Tibial nerve (tissue), 4 donors: ENCODE data around the gene STXBP6. TPM values are rescaled to one million over a fixed set of nuclear protein-coding genes. Genes with fewer than 3 reads are reported as not detected.
"Not testable (repeated sequence)": the region's sequence is repeated elsewhere in the genome, so short reads cannot be mapped to it uniquely, and the experiment has no call there.

ENCODE experiments used
- DNase-seq, 2 donors: peaks; one replicate each; pipeline ENCODE4 v3.0.0-alpha.2; 2019; ENCODE audit warnings: low spot score in 2 of 2
- H3K27ac ChIP-seq, 4 donors: fragments of 200-600 bp; sonication (generic) in 3 of 4; one replicate each; pipeline ENCODE4 v1.5.1; 2017 to 2019; ENCODE audit warnings: mild to moderate bottlenecking in 1 of 4
- H3K27me3 ChIP-seq, 2 donors: fragments of 200-600 bp; sonication (generic) in 1 of 2; one replicate each; pipeline versions ENCODE4 v1.5.1 to v1.6.0; 2017 to 2019
- H3K36me3 ChIP-seq, 3 donors: fragments of 200-600 bp; sonication (generic); one replicate each; pipeline ENCODE4 v1.5.1; 2018 to 2019
- H3K4me1 ChIP-seq, 4 donors: fragments of 200-600 bp; sonication (generic) in 3 of 4; one replicate each; pipeline ENCODE4 v1.5.1; 2017 to 2019
- H3K4me3 ChIP-seq, 4 donors: fragments of 200-600 bp; sonication (generic) in 3 of 4; one replicate each; pipeline ENCODE4 v1.5.1; 2017 to 2019; ENCODE audit warnings: mild to moderate bottlenecking in 1 of 4, moderate library complexity in 1 of 4
- H3K9me3 ChIP-seq, 4 donors: fragments of 200-600 bp; sonication (generic) in 3 of 4; one replicate each; pipeline ENCODE4 v1.5.1; 2017 to 2019
- EP300 ChIP-seq, 2 donors: sonication (generic); formaldehyde crosslinking; IDR thresholded peaks; one replicate each; pipeline ENCODE4 v1.6.1; 2017; ENCODE audit warnings: antibody characterized with exemption in 2 of 2, mild to moderate bottlenecking in 1 of 2
- POLR2A ChIP-seq, 2 donors: fragments of 450-650 bp; IDR thresholded peaks; one replicate each; pipeline ENCODE4 v1.6.1; 2017; ENCODE audit warnings: antibody characterized with exemption in 2 of 2, mild to moderate bottlenecking in 2 of 2, moderate library complexity in 2 of 2
- WGBS, 2 donors: methylation state at CpG; one replicate each; pipeline ENCODE4 v1.1.5; 2018; 5-methylcytosine and 5-hydroxymethylcytosine counted together
- total RNA-seq, 4 donors: library from RNA; depleted of rRNA; stranded (reverse); fragments of >200 nt; gene quantifications; one replicate each; pipeline ENCODE4 v1.1.0, GENCODE V29; 2016
- TF ChIP-seq, protein P1 (sequence below), 5 experiments: fragments of 200-600 bp in 3 of 5; fragments of 450-650 bp in 2 of 5; sonication (generic) in 3 of 5; IDR thresholded peaks; one replicate each; pipeline ENCODE4 v1.5.1; 2016 to 2019; ENCODE audit warnings: antibody characterized with exemption in 5 of 5, mild to moderate bottlenecking in 3 of 5, moderate library complexity in 2 of 5

Gene STXBP6
- total RNA-seq, 4 donors from 2014 or later = 12.6 to 42.6 (median 33.5) TPM

DNA sequence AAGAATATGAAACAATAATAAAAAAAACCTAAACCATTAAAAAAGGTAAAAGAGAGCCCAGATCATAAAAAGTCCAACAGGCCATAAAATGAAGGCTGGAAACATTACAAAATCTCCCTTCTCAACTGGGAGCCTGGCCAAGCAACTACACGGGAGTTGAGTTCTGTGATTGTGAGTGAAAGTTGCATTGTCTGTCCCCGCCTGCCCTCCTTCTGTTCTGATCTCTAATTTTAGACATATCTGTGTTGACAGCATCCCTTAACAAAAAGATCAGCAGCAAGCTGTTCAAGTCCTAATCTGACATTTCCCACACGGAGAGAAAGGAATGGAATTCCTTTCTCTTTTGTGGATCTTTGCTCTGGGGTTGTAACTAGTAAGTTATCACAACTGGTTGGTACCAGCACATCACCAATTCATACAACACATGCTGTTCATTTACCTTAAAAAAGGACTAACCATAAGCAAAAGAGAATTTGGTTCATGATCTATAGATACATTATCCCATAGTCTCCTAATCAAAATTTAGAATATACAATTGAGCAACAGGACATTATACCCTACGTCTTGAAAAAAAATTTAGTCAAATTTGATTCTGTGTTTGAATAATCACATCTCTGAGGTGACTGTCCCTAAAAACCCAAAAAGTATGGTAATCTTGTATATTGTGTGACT lies 210.9 kb downstream of the STXBP6 start:
- TF ChIP-seq EP300 (IDR thresholded peaks at IDR 0.05) (no peak), POLR2A (IDR thresholded peaks at IDR 0.05) (no peak)
- TF ChIP-seq, protein P1, sequence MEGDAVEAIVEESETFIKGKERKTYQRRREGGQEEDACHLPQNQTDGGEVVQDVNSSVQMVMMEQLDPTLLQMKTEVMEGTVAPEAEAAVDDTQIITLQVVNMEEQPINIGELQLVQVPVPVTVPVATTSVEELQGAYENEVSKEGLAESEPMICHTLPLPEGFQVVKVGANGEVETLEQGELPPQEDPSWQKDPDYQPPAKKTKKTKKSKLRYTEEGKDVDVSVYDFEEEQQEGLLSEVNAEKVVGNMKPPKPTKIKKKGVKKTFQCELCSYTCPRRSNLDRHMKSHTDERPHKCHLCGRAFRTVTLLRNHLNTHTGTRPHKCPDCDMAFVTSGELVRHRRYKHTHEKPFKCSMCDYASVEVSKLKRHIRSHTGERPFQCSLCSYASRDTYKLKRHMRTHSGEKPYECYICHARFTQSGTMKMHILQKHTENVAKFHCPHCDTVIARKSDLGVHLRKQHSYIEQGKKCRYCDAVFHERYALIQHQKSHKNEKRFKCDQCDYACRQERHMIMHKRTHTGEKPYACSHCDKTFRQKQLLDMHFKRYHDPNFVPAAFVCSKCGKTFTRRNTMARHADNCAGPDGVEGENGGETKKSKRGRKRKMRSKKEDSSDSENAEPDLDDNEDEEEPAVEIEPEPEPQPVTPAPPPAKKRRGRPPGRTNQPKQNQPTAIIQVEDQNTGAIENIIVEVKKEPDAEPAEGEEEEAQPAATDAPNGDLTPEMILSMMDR (IDR thresholded peaks at IDR 0.05) = no peak
- no peaks in the 10 kb centered on the region for H3K36me3 ChIP-seq
- no peaks in the 10 kb centered on the region for H3K27me3 ChIP-seq
- no peaks in the 10 kb centered on the region for H3K9me3 ChIP-seq
- no peak overlapping the region for H3K4me3 ChIP-seq
- WGBS, 2 donors = 44 to 46% methylated on average over 4 of the region's 4 CpGs
- peaks cover 0 to 5% (median 0%) of the 10 kb centered on the region in 4 donors for H3K4me1 ChIP-seq
- DNase-seq = no peak
- H3K27ac ChIP-seq = no peak overlapping the region

DNA sequence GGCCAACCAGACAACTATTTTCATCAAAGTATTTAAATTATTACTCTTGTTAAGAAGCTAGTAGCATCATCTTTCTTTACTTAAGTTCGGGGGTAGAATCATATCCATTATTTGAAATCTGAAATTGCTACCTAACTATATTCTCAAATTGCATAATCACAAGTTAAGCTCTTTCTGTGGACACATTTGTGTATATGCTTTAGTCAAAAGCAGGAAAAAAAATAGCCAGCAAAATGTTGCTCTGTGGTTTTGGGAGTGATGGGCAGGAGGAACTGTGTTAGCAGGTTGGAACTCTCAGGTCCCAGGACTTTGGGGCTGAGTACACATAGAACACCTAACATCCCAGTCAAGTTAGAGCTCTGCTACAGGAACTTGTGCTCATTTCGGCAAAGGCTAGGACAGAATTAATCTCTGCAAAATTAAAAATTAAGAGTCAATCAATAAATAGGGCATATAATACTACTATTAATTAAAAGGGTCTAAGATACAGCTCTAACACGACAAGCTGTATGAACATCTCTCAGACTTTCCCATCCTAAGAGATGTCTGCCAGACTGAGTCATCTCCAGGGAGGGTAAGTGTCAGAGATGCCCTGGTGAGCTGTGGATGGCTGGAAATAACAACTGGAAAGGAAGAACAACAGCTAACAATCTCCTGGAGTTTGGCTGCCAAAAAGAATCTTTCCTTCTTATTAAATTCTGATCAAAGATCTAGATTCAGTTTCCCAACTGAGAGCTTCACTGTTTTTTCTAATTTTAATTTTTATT lies 212.5 kb downstream of the STXBP6 start:
- no peak for DNase-seq
- H3K27me3 ChIP-seq = no peaks in the 10 kb centered on the region
- peaks cover 0 to 5% (median 0%) of the 10 kb centered on the region in 4 donors for H3K4me1 ChIP-seq
- TF ChIP-seq, protein P1 (IDR thresholded peaks at IDR 0.05) = no peak
- TF ChIP-seq EP300 (IDR thresholded peaks at IDR 0.05) (no peak), POLR2A (IDR thresholded peaks at IDR 0.05) (no peak)
- H3K27ac ChIP-seq = no peak overlapping the region
- no peaks in the 10 kb centered on the region for H3K9me3 ChIP-seq
- WGBS, 2 donors = 77 to 80% methylated on average over 3 of the region's 3 CpGs
- no peaks in the 10 kb centered on the region for H3K36me3 ChIP-seq
- H3K4me3 ChIP-seq = no peak overlapping the region

DNA sequence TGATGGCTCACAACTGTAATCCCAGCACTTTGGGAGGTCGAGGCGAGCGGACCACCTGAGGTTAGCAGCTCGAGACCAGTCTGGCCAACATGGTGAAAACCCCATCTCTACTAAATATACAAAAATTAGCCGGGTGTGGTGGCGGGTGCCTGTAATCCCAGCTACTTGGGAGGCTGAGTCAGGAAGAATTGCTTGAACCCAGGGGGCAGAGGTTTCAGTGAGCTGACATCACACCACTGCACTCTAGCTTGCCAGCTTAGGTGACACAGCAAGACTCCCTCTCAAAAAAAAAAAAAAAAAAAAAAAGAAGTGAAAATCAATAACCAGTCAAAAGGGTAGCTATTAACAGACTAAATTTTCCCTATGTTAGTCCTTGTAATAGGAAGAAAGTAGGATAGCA lies 213.6 kb downstream of the STXBP6 start:
- not testable (repeated sequence) for DNase-seq, H3K27ac ChIP-seq, H3K9me3 ChIP-seq, H3K4me1 ChIP-seq, H3K36me3 ChIP-seq, H3K4me3 ChIP-seq, H3K27me3 ChIP-seq
- WGBS, 2 donors = 86 to 97% methylated on average over 6 of the region's 6 CpGs

DNA sequence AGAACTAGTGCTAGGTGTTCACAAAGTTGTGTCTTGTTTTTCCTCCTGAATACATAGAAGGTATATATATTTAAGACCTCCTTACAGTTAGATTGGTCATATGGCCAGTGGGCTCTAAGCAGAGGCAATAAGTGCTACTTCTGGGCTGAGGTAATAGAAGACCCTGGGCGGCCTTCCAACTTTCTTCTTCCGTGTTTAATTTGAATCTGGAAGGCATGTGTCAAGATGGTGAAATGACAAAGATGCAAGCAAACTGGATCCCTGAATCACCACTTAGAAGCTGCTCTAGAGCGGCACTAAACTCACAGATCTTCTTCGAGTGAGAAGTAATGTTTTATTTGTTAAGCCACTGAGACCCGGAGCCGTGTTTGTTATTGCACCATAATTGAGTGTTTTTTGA lies 215.0 kb downstream of the STXBP6 start:
- 92 to 93% methylated on average over 6 of the region's 6 CpGs for WGBS, 2 donors
- no peak for TF ChIP-seq POLR2A (IDR thresholded peaks at IDR 0.05)
- TF ChIP-seq, protein P1 (IDR thresholded peaks at IDR 0.05) = no peak
- TF ChIP-seq EP300 (IDR thresholded peaks at IDR 0.05) = no peak
- Histone ChIP-seq H3K27ac (no peak overlapping the region), H3K27me3 (no peaks in the 10 kb centered on the region), H3K36me3 (no peaks in the 10 kb centered on the region), H3K4me1 (peaks cover 0 to 5% (median 0%) of the 10 kb centered on the region in 4 donors), H3K9me3 (no peaks in the 10 kb centered on the region), H3K4me3 (no peak overlapping the region)
- DNase-seq = no peak

DNA sequence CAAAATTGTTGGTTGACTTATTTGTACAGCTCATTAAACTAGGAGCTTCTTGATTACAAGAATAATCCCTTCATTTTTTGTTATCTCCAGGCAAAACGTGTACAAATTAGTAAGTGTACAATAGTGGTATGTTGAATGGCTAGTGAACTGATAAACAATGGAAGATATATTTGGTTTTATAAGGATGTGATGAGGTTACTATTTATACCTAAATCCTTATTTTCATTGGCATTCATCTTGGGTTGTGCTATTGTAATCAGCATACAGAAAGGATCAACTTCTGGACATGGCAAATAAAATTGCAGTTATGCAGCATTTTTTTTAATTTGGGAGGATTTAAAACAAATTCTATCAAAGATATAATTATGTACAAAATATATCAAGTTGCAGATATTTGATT lies 216.6 kb downstream of the STXBP6 start:
- Histone ChIP-seq H3K36me3 (no peaks in the 10 kb centered on the region), H3K4me1 (no peaks in the 10 kb centered on the region), H3K27me3 (no peaks in the 10 kb centered on the region), H3K27ac (no peak overlapping the region), H3K4me3 (no peak overlapping the region), H3K9me3 (no peaks in the 10 kb centered on the region)
- no peak for DNase-seq
- 71 to 87% methylated on average over 1 of the region's 1 CpG for WGBS, 2 donors
- no peak for TF ChIP-seq POLR2A (IDR thresholded peaks at IDR 0.05)
- TF ChIP-seq EP300 (IDR thresholded peaks at IDR 0.05) = no peak
- TF ChIP-seq, protein P1 (IDR thresholded peaks at IDR 0.05) = no peak
